Measurements from ENCODE around the gene KCNJ3. TPM values are rescaled to one million over a fixed set of nuclear protein-coding genes. Genes with fewer than 3 reads are reported as not detected.

The KCNJ3 gene
- total and polyA plus RNA-seq, 5 donors from 2014 or later = not detected

DNA sequence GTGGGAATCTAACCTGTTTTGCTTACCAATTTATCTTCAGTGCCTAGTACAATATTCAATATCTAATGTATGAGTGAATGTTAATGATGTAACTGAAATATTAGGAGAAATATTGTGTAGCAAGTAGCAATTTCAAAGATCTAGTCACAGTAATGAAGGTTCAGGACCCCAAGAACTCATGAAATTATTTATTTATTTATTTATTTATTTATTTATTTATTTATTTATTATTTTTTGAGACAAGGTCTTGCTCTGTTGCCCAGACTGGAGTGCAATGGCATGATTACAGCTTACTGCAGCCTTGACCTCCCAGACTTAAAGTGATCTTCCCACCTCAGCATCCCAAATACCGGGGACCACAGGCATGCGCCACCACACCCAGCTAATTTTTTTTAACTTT is 126.9 kb downstream of the KCNJ3 start:
- no peaks in the 10 kb centered on the region for H3K27me3 Mint-ChIP-seq
- ATAC-seq (ENCODE audit: low read depth in 2 of 2) (no peak), DNase-seq (no peak)
- Histone ChIP-seq H3K27ac (ENCODE audit: insufficient read depth, low read length, poor library complexity, severe bottlenecking) (no peak overlapping the region), H3K36me3 (ENCODE audit: control insufficient read depth, insufficient read depth, low read length) (no peaks in the 10 kb centered on the region), H3K9me3 (ENCODE audit: control insufficient read depth in 2 of 2, low read length in 2 of 2) (no peaks in the 10 kb centered on the region), H3K4me3 (ENCODE audit: low read depth, low read length) (no peak overlapping the region), H3K27me3 (ENCODE audit: control insufficient read depth, insufficient read depth, low read length) (no peaks in the 10 kb centered on the region), H3K4me1 (ENCODE audit: control insufficient read depth, insufficient read depth, low read length, poor library complexity, severe bottlenecking) (no peaks in the 10 kb centered on the region)
- H3K4me1 Mint-ChIP-seq = no peaks in the 10 kb centered on the region
- no peaks in the 10 kb centered on the region for H3K36me3 Mint-ChIP-seq
- peaks cover 0 to 6% (median 4%) of the 10 kb centered on the region in 7 donors for H3K9me3 Mint-ChIP-seq
- no peak overlapping the region for H3K4me3 Mint-ChIP-seq
- H3K27ac Mint-ChIP-seq = no peak overlapping the region

DNA sequence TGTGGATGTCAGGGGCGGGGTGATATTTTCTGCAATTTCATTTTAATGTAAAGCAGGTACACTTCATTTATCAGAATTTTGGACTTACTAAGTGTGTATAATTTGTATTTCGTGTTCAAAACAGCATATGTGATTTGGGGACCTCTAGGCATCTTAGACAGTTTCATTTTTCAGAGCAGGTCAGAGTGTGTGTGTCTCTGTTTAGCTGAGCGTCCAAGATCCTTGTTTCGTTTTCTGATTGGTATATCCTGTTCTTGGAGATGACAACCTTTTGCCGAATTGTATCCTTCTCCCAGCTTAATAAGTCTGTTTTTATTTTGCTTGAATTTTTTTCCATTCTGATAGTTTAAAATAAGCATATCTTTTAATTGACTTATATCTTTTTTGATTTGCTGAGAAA is 128.3 kb downstream of the KCNJ3 start:
- H3K36me3 Mint-ChIP-seq = no peaks in the 10 kb centered on the region
- Histone ChIP-seq H3K27ac (ENCODE audit: insufficient read depth, low read length, poor library complexity, severe bottlenecking) (no peak overlapping the region), H3K9me3 (ENCODE audit: control insufficient read depth in 2 of 2, low read length in 2 of 2) (peaks cover 0 to 1% of the 10 kb centered on the region in 2 experiments), H3K4me3 (ENCODE audit: low read depth, low read length) (no peak overlapping the region), H3K36me3 (ENCODE audit: control insufficient read depth, insufficient read depth, low read length) (no peaks in the 10 kb centered on the region), H3K4me1 (ENCODE audit: control insufficient read depth, insufficient read depth, low read length, poor library complexity, severe bottlenecking) (no peaks in the 10 kb centered on the region), H3K27me3 (ENCODE audit: control insufficient read depth, insufficient read depth, low read length) (no peaks in the 10 kb centered on the region)
- H3K4me1 Mint-ChIP-seq = no peaks in the 10 kb centered on the region
- peaks cover 0 to 6% (median 3%) of the 10 kb centered on the region in 7 donors for H3K9me3 Mint-ChIP-seq
- DNase-seq (no peak), ATAC-seq (ENCODE audit: low read depth in 2 of 2) (no peak)
- no peak overlapping the region for H3K27ac Mint-ChIP-seq
- no peaks in the 10 kb centered on the region for H3K27me3 Mint-ChIP-seq
- no peak overlapping the region for H3K4me3 Mint-ChIP-seq

DNA sequence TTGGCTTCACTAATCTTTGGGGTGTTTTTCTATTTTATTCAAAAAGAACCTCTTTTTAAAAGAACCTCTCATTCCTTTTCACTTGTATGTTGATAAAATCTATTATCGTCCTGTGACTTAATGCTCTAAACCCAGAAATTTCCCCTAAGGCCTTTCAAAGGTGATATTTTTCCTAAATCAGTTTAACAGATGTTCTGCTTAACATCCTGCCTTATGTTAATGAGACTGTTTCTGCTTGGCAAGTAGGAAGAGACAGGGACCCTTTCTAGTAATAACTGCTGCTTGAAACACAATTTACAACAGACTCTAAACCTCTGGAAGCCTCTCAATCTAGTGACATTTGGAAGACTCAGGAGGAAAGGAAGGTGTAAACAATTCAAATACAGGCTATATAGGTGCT is 128.8 kb downstream of the KCNJ3 start:
- no peaks in the 10 kb centered on the region for H3K4me1 Mint-ChIP-seq
- H3K27me3 Mint-ChIP-seq = no peaks in the 10 kb centered on the region
- no peak overlapping the region for H3K4me3 ChIP-seq (ENCODE audit: low read depth, low read length)
- H3K36me3 Mint-ChIP-seq = no peaks in the 10 kb centered on the region
- no peak overlapping the region for H3K4me3 Mint-ChIP-seq
- no peak overlapping the region for H3K27ac Mint-ChIP-seq
- no peaks in the 10 kb centered on the region for H3K36me3 ChIP-seq (ENCODE audit: control insufficient read depth, insufficient read depth, low read length)
- peaks cover 0 to 1% of the 10 kb centered on the region in 2 experiments for H3K9me3 ChIP-seq (ENCODE audit: control insufficient read depth in 2 of 2, low read length in 2 of 2)
- peaks cover 0 to 8% (median 3%) of the 10 kb centered on the region in 7 donors for H3K9me3 Mint-ChIP-seq
- DNase-seq (no peak), ATAC-seq (ENCODE audit: low read depth in 2 of 2) (no peak)
- H3K27ac ChIP-seq (ENCODE audit: insufficient read depth, low read length, poor library complexity, severe bottlenecking) = no peak overlapping the region
- H3K27me3 ChIP-seq (ENCODE audit: control insufficient read depth, insufficient read depth, low read length) = no peaks in the 10 kb centered on the region
- H3K4me1 ChIP-seq (ENCODE audit: control insufficient read depth, insufficient read depth, low read length, poor library complexity, severe bottlenecking) = no peaks in the 10 kb centered on the region

DNA sequence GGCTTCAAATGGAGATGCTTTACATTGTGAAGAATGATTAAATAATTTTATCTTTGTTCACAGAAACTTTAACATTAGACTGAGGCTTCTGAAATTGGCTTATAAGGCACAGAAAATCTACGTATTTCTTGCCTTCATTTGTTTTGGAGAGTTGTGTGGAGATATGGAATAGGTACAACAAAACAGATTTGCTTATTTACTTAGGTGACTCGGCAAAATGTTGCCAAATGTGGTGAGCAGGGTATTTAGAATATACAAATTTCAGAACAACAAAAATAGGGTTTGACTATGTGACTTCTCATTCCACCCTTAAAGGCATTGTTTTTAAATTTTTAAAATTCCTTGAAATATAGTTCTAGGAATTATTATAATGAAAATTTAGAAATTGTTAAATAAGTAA is 134.2 kb downstream of the KCNJ3 start:
- no peak overlapping the region for H3K4me3 ChIP-seq (ENCODE audit: low read depth, low read length)
- no peak overlapping the region for H3K27ac ChIP-seq (ENCODE audit: insufficient read depth, low read length, poor library complexity, severe bottlenecking)
- H3K4me1 Mint-ChIP-seq = no peaks in the 10 kb centered on the region
- no peak for ATAC-seq (ENCODE audit: low read depth in 2 of 2)
- peaks cover 0 to 1% of the 10 kb centered on the region in 2 experiments for H3K9me3 ChIP-seq (ENCODE audit: control insufficient read depth in 2 of 2, low read length in 2 of 2)
- H3K27me3 ChIP-seq (ENCODE audit: control insufficient read depth, insufficient read depth, low read length) = no peaks in the 10 kb centered on the region
- no peak overlapping the region for H3K27ac Mint-ChIP-seq
- H3K9me3 Mint-ChIP-seq = peaks cover 0 to 11% (median 0%) of the 10 kb centered on the region in 7 donors
- no peaks in the 10 kb centered on the region for H3K27me3 Mint-ChIP-seq
- H3K36me3 Mint-ChIP-seq = no peaks in the 10 kb centered on the region
- no peak overlapping the region for H3K4me3 Mint-ChIP-seq
- H3K36me3 ChIP-seq (ENCODE audit: control insufficient read depth, insufficient read depth, low read length) = no peaks in the 10 kb centered on the region
- no peak for DNase-seq
- no peaks in the 10 kb centered on the region for H3K4me1 ChIP-seq (ENCODE audit: control insufficient read depth, insufficient read depth, low read length, poor library complexity, severe bottlenecking)

- no peaks in the 10 kb centered on the region for H3K4me1 ChIP-seq (ENCODE audit: control insufficient read depth, insufficient read depth, low read length, poor library complexity, severe bottlenecking)
- no peak for ATAC-seq (ENCODE audit: low read depth in 2 of 2)
- Mint-ChIP-seq H3K27ac (no peak overlapping the region), H3K27me3 (no peaks in the 10 kb centered on the region), H3K4me1 (no peaks in the 10 kb centered on the region), H3K36me3 (no peaks in the 10 kb centered on the region), H3K4me3 (no peak overlapping the region), H3K9me3 (peaks cover 0 to 10% (median 2%) of the 10 kb centered on the region in 7 donors)
- H3K27ac ChIP-seq (ENCODE audit: insufficient read depth, low read length, poor library complexity, severe bottlenecking) = no peak overlapping the region
- H3K9me3 ChIP-seq (ENCODE audit: control insufficient read depth in 2 of 2, low read length in 2 of 2) = no peaks in the 10 kb centered on the region
- no peaks in the 10 kb centered on the region for H3K27me3 ChIP-seq (ENCODE audit: control insufficient read depth, insufficient read depth, low read length)
- no peaks in the 10 kb centered on the region for H3K36me3 ChIP-seq (ENCODE audit: control insufficient read depth, insufficient read depth, low read length)
- no peak overlapping the region for H3K4me3 ChIP-seq (ENCODE audit: low read depth, low read length)
- no peak for DNase-seq
These were observed 138.1 kb downstream of the KCNJ3 start for GRCh38 chr2:154836632-154837031.

GRCh38 chr2:154837035-154837434 is 138.5 kb downstream of the KCNJ3 start:
- no peaks in the 10 kb centered on the region for H3K36me3 Mint-ChIP-seq
- no peaks in the 10 kb centered on the region for H3K27me3 Mint-ChIP-seq

GRCh38 chr2:154844513-154844912 is 146.0 kb downstream of the KCNJ3 start:
- H3K4me1 Mint-ChIP-seq = no peaks in the 10 kb centered on the region
- Histone ChIP-seq H3K9me3 (ENCODE audit: control insufficient read depth in 2 of 2, low read length in 2 of 2) (no peaks in the 10 kb centered on the region), H3K27ac (ENCODE audit: insufficient read depth, low read length, poor library complexity, severe bottlenecking) (no peak overlapping the region), H3K4me3 (ENCODE audit: low read depth, low read length) (no peak overlapping the region), H3K36me3 (ENCODE audit: control insufficient read depth, insufficient read depth, low read length) (no peaks in the 10 kb centered on the region), H3K27me3 (ENCODE audit: control insufficient read depth, insufficient read depth, low read length) (no peaks in the 10 kb centered on the region), H3K4me1 (ENCODE audit: control insufficient read depth, insufficient read depth, low read length, poor library complexity, severe bottlenecking) (no peaks in the 10 kb centered on the region)
- no peak overlapping the region for H3K4me3 Mint-ChIP-seq
- ATAC-seq (ENCODE audit: low read depth in 2 of 2) (no peak), DNase-seq (no peak)
- no peaks in the 10 kb centered on the region for H3K36me3 Mint-ChIP-seq
- peaks cover 2 to 10% (median 7%) of the 10 kb centered on the region in 7 donors for H3K9me3 Mint-ChIP-seq
- H3K27me3 Mint-ChIP-seq = no peaks in the 10 kb centered on the region
- H3K27ac Mint-ChIP-seq = no peak overlapping the region

More at GRCh38 chr2:154837035-154837434, 138.5 kb downstream of the KCNJ3 start:
- Mint-ChIP-seq H3K27ac (no peak overlapping the region), H3K4me3 (no peak overlapping the region), H3K9me3 (peaks cover 0 to 14% (median 4%) of the 10 kb centered on the region in 7 donors), H3K4me1 (no peaks in the 10 kb centered on the region)
- no peaks in the 10 kb centered on the region for H3K9me3 ChIP-seq (ENCODE audit: control insufficient read depth in 2 of 2, low read length in 2 of 2)
- H3K27ac ChIP-seq (ENCODE audit: insufficient read depth, low read length, poor library complexity, severe bottlenecking) = no peak overlapping the region
- H3K4me1 ChIP-seq (ENCODE audit: control insufficient read depth, insufficient read depth, low read length, poor library complexity, severe bottlenecking) = no peaks in the 10 kb centered on the region
- H3K36me3 ChIP-seq (ENCODE audit: control insufficient read depth, insufficient read depth, low read length) = no peaks in the 10 kb centered on the region
- DNase-seq (no peak), ATAC-seq (ENCODE audit: low read depth in 2 of 2) (no peak)
- H3K27me3 ChIP-seq (ENCODE audit: control insufficient read depth, insufficient read depth, low read length) = no peaks in the 10 kb centered on the region
- H3K4me3 ChIP-seq (ENCODE audit: low read depth, low read length) = no peak overlapping the region

DNA sequence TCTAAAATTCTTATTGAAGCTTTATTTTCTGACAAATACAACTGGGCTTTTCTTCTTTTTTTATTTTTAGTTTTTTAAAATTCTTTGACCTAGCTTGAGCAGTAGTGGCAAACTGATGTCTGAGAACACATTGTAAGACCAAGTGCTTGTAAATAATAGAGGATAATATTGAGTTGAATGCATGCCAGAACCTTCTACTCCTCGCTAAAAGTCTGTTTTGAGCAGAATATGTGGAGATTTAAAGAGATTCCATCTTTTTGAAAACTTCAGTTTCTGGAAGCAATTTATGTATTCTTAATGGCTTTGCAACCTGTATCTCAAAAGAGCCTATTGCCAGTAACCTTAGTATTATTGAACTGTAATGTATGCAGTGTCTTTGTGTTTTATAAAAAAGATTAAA is 148.3 kb downstream of the KCNJ3 start:
- Histone ChIP-seq H3K36me3 (ENCODE audit: control insufficient read depth, insufficient read depth, low read length) (no peaks in the 10 kb centered on the region), H3K27me3 (ENCODE audit: control insufficient read depth, insufficient read depth, low read length) (no peaks in the 10 kb centered on the region), H3K4me1 (ENCODE audit: control insufficient read depth, insufficient read depth, low read length, poor library complexity, severe bottlenecking) (no peaks in the 10 kb centered on the region), H3K9me3 (ENCODE audit: control insufficient read depth in 2 of 2, low read length in 2 of 2) (no peaks in the 10 kb centered on the region), H3K4me3 (ENCODE audit: low read depth, low read length) (no peak overlapping the region), H3K27ac (ENCODE audit: insufficient read depth, low read length, poor library complexity, severe bottlenecking) (no peak overlapping the region)
- ATAC-seq (ENCODE audit: low read depth in 2 of 2) (no peak), DNase-seq (no peak)
- Mint-ChIP-seq H3K4me3 (no peak overlapping the region), H3K4me1 (no peaks in the 10 kb centered on the region), H3K27ac (no peak overlapping the region), H3K36me3 (no peaks in the 10 kb centered on the region), H3K27me3 (no peaks in the 10 kb centered on the region), H3K9me3 (peaks cover 2 to 8% (median 4%) of the 10 kb centered on the region in 7 donors)

Measured in CD4-positive, CD25-positive, alpha-beta regulatory T cell (primary cell).